Transverse colon (tissue), 4 donors: ENCODE data around the gene MYOM3.

Experiments
- POLR2AphosphoS5 ChIP-seq, 3 donors: sonication (generic); formaldehyde crosslinking; IDR thresholded peaks; one replicate each; pipeline ENCODE4 v1.6.1; 2016; ENCODE audit warnings: antibody characterized with exemption in 3 of 3
- TF ChIP-seq, protein P1 (sequence below), 5 experiments: fragments of 200-600 bp in 3 of 5; fragments of 450-650 bp in 2 of 5; sonication (generic) in 3 of 5; IDR thresholded peaks; 1 replicate in 2 of 5; 2 replicates in 3 of 5; pipeline ENCODE4 v1.5.1; 2016 to 2017; ENCODE audit warnings: antibody characterized with exemption in 5 of 5, inconsistent platforms in 3 of 5, mild to moderate bottlenecking in 2 of 5, moderate library complexity in 1 of 5

DNA sequence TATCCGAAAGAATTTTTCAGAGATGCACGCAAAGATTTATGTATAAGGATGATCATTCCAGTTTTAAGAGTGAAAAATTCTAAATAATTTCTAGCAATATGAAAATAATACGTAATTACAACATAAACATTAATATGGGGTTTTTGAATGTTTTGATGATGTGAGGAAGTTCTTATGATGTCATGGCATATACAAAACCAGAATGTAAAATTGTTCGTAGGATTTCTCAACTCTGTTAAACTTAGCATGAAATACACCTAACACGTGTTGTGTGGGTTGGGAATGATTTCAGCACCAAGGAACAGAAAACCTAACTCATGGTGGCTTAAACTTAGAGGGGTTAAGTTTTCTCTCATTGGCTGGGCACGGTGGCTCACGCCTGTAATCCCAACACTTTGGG is 62.2 kb downstream of the MYOM3 start:
- no peak for TF ChIP-seq POLR2AphosphoS5 (IDR thresholded peaks at IDR 0.05)
- TF ChIP-seq, protein P1, sequence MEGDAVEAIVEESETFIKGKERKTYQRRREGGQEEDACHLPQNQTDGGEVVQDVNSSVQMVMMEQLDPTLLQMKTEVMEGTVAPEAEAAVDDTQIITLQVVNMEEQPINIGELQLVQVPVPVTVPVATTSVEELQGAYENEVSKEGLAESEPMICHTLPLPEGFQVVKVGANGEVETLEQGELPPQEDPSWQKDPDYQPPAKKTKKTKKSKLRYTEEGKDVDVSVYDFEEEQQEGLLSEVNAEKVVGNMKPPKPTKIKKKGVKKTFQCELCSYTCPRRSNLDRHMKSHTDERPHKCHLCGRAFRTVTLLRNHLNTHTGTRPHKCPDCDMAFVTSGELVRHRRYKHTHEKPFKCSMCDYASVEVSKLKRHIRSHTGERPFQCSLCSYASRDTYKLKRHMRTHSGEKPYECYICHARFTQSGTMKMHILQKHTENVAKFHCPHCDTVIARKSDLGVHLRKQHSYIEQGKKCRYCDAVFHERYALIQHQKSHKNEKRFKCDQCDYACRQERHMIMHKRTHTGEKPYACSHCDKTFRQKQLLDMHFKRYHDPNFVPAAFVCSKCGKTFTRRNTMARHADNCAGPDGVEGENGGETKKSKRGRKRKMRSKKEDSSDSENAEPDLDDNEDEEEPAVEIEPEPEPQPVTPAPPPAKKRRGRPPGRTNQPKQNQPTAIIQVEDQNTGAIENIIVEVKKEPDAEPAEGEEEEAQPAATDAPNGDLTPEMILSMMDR (IDR thresholded peaks at IDR 0.05) = no peak
